WERI-Rb-1 (cell line): Measurements from ENCODE around the gene NGF.
A peak's percentile ranks its signal among the peaks of the same experiment; 100 is the strongest.

ENCODE experiments used
- DNase-seq: peaks from one replicate; pipeline ENCODE4 v3.0.0-alpha.2; 2020
- H3K27ac ChIP-seq: fragments of 250-450 bp; sonication (Bioruptor Pico); 2 replicates; pipeline ENCODE4 v1.5.1; 2020; ENCODE audit warnings: mild to moderate bottlenecking, moderate library complexity
- H3K27me3 ChIP-seq: fragments of 250-450 bp; sonication (Bioruptor Pico); 2 replicates; pipeline ENCODE4 v1.5.1; 2021; ENCODE audit warnings: mild to moderate bottlenecking, low read depth, moderate library complexity; ENCODE audit not compliant: insufficient read depth, severe bottlenecking
- H3K36me3 ChIP-seq: fragments of 250-450 bp; sonication (Bioruptor Pico); 2 replicates; pipeline ENCODE4 v1.5.1; 2020; ENCODE audit warnings: mild to moderate bottlenecking, moderate library complexity
- H3K4me3 ChIP-seq: 2 replicates; pipeline ENCODE4 v1.5.1; 2011; ENCODE audit warnings: low read depth, mild to moderate bottlenecking, control low read depth, low read length
- H3K9me3 ChIP-seq: fragments of 250-450 bp; sonication (Bioruptor Pico); 2 replicates; pipeline ENCODE4 v1.5.1; 2021; ENCODE audit warnings: mild to moderate bottlenecking, moderate library complexity; ENCODE audit not compliant: severe bottlenecking
- CTCF ChIP-seq: IDR thresholded peaks from 2 replicates; pipeline ENCODE4 v1.5.1; 2011; ENCODE audit warnings: low read depth, mild to moderate bottlenecking, control low read depth, inconsistent platforms, low read length

The NGF gene

GRCh38 chr1:115282807-115283208 is 55.2 kb downstream of the NGF start:
- DNase-seq = no peak
- H3K4me3 ChIP-seq = no peak overlapping the region
- no peak overlapping the region for H3K27ac ChIP-seq
- H3K36me3 ChIP-seq = no peaks in the 10 kb centered on the region
- no peaks in the 10 kb centered on the region for H3K27me3 ChIP-seq
- H3K9me3 ChIP-seq = no peaks in the 10 kb centered on the region
- TF ChIP-seq CTCF = no peak

GRCh38 chr1:115281143-115281542 is 56.9 kb downstream of the NGF start:
- DNase-seq = no peak
- Histone ChIP-seq H3K27me3 (no peaks in the 10 kb centered on the region), H3K36me3 (no peaks in the 10 kb centered on the region), H3K27ac (no peak overlapping the region), H3K4me3 (no peak overlapping the region), H3K9me3 (peaks cover 5% of the 10 kb centered on the region)
- TF ChIP-seq CTCF = no peak

GRCh38 chr1:115280064-115280463 is 58.0 kb downstream of the NGF start:
- H3K4me3 ChIP-seq = no peak overlapping the region
- no peak overlapping the region for H3K27ac ChIP-seq
- H3K27me3 ChIP-seq = no peaks in the 10 kb centered on the region
- no peaks in the 10 kb centered on the region for H3K36me3 ChIP-seq
- H3K9me3 ChIP-seq = peaks cover 5% of the 10 kb centered on the region
- DNase-seq = no peak
- no peak for TF ChIP-seq CTCF

GRCh38 chr1:115278211-115278610 is 59.8 kb downstream of the NGF start:
- no peak for DNase-seq
- Histone ChIP-seq H3K27me3 (no peaks in the 10 kb centered on the region), H3K36me3 (no peaks in the 10 kb centered on the region), H3K27ac (no peak overlapping the region), H3K9me3 (peaks cover 5% of the 10 kb centered on the region), H3K4me3 (no peak overlapping the region)
- TF ChIP-seq CTCF = no peak

- Histone ChIP-seq H3K4me3 (no peak overlapping the region), H3K27ac (no peak overlapping the region), H3K36me3 (no peaks in the 10 kb centered on the region), H3K27me3 (no peaks in the 10 kb centered on the region), H3K9me3 (peaks cover 5% of the 10 kb centered on the region)
- no peak for TF ChIP-seq CTCF
- DNase-seq = no peak
Measured at GRCh38 chr1:115277276-115277675, 60.8 kb downstream of the NGF start.

- DNase-seq = no peak
- Histone ChIP-seq H3K27me3 (no peaks in the 10 kb centered on the region), H3K27ac (no peak overlapping the region), H3K36me3 (no peaks in the 10 kb centered on the region), H3K4me3 (no peak overlapping the region), H3K9me3 (peaks cover 5% of the 10 kb centered on the region)
- peak; percentile 41; the same call in 1 of the 2 replicates for TF ChIP-seq CTCF
Measured at GRCh38 chr1:115275216-115275615, 62.8 kb downstream of the NGF start.
